Measurements from ENCODE around the gene ANKRD6.

ANKRD6 gene

DNA sequence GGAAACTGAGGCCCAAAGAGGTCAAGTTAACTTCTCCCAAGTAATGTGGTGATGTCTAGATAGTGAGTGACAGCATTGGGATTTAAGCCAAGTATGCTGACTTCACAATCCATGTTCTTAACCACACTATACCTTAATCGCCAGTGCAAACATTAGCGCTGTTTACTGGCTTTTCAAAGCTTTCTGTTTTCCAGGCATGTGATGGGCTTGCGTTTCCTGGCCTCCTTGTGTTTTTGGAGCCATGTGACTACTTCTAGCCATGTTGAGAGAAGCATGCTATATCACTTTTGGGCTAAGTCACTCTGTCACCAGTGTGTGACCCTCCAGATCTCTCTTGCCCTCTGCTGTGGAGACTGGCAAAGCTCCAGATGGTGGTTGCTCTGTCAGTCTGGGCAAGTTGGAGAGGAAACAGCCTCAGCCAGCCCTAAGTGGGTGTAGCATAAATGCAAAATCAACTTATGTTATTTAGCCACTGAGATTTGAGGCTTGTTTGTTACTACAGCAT lies 76.9 kb downstream of the ANKRD6 start:
- DNase-seq (ENCODE audit: low spot score), result no peak

DNA sequence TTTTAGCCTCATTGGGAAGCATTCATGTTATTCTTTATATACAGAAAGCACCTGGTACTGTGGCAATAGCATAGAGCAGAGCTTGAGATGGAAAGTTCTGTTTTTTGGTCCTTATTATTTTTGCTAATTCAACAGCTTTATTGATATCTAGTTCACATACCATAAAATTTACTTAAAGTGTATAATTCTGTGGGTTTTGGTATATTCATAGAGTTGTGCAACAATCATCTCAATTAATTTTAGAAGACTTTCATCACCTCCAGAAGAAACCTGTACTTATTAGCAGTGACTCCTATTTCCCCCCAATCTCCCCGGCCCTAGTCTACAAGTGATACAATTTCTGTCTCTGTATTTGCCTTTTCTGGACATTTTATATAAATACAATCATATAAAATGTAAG lies 77.4 kb downstream of the ANKRD6 start:
- no peak for DNase-seq (ENCODE audit: low spot score)

DNA sequence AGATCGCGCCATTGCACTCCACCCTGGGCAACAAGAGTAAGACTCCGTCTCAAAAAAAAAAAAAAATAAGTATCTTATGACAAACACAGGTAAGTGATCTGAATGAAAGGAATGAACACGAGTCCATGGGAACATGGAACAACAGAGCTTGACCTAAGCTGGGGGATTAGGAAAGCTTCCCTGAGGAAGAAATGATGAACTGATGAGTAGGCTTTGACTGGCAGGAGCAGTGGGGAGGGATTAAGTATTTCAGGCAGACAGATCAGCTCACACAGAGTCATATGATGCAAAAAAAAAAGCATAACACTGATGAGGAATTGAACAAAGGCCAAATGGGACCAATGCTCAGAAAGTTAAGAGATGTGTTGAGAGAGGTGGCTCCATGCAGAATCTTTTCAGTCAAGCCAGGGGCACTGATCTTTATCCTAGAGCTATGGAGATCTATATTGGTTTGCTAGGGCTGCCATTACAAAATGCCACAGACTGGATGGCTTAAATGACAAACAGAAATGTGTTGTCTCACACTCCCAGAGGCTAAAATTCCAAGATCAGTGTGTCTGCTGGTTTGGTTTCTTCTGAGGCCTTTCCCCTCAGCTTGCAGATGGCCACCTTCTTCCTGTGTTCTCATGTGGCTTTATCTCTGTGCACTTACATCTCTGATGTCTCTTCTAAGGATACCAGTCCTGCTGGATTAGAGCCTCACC lies 85.6 kb downstream of the ANKRD6 start:
- no peak for DNase-seq (ENCODE audit: low spot score)

DNA sequence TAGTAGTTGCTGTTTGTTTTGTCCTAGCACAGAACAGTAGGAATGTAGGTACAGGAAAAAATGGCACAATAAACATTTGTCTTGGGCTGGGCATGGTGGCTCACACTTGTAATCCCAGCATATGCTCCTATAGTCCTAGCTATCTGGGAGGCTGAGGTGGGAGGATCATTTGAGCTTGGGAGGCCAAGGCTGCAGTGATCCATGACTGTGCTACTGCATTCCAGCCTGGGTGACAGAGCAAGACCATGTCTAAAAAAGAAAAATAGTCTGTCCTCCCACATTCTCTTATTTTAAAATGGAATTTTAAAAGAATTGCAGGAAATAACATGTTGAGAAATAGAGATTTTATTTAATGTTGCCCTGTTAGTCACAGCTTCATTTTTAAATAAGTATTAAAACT lies 87.8 kb downstream of the ANKRD6 start:
- DNase-seq (ENCODE audit: low spot score), result no peak

DNA sequence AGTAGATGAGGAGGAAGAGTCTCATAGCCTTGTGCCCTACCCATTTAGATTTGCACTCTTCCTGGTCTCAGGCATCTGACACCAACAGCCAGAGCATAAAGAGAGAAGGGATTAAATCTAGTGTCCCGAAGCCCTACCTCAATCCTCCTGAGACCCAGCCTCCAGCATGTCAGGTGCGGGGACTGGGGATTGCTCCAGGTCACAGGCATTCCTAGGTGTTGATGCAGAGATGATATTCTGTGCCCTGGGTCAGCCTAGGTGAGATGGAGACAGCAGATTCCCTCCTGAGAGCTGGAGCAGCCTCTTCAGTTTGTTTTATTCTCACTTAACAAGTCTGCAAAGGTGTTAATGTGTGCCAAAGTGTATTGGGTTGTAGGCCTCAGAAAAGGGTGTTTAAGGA lies 89.8 kb downstream of the ANKRD6 start:
- DNase-seq (ENCODE audit: low spot score), result no peak

DNA sequence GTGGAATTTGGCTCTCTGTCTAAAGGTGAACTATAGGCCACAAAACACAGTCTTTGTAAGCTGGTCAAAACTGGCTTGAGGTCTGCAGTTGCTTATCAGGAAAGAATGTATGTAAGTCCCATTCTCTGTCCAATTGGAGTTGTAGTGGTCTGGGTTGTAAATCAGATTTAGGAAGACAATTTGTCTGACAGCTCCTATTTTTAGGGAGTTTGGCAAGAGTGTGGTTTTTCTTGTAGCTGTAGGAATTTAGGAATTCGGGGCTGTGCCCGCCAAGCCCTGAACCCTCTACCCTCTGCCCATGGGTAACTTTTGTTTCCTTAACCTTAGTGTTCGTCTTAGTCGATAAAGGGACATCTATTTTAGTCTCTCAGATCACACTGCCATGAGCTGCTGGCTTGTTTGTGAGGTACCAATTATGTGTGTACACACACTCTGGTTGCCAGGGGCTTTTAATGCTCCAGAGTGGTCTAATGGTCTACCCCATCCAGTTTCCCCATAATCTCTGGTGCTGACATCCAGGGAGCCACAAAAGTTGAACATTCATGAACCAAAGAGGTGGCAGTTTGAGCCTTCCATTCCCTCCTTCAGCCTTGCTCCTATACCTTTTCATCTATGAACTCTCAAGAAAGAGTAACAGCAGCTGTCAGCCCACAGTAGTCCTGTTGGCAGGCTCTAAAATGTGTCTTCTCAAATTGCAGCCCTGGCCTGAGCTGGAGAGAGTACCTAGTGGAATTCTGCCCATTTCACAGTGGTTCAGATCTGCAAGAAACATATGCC lies 93.0 kb downstream of the ANKRD6 start:
- no peak for DNase-seq (ENCODE audit: low spot score)

DNA sequence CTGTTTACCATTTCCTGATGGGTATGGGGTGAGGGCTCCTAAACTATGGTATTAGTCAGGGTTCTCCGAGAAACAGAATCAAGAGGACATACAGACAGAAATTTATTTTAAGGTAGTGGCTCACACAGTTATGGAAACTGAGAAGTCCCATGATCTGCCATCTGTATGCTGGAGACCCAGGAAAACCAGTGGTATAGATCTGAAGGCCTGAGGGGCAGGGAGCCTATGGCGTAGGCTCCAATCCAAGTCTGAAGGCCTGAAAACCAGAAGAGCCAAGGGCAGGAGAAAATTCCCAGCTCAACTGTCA lies 93.6 kb downstream of the ANKRD6 start:
- DNase-seq (ENCODE audit: low spot score), result no peak

DNA sequence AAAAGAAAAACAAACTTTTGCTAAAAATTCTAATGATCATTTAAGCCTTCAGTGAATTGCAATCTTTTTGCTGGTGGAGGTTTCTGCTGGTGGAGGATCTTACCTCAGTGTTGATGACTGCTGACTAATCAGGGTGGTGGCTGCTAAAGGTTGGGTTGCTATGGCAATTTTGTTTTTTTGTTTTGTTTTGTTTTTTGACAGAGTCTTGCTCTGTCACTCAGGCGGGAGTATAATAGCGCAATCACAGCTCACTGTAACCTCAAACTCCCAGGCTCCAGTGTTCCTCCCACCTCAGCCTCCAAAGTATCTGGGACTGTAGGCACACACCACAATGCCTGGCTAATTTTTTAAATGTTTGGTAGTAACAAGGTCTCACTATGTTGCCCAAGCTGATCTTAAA lies 94.7 kb downstream of the ANKRD6 start:
- no peak for DNase-seq (ENCODE audit: low spot score)

DNA sequence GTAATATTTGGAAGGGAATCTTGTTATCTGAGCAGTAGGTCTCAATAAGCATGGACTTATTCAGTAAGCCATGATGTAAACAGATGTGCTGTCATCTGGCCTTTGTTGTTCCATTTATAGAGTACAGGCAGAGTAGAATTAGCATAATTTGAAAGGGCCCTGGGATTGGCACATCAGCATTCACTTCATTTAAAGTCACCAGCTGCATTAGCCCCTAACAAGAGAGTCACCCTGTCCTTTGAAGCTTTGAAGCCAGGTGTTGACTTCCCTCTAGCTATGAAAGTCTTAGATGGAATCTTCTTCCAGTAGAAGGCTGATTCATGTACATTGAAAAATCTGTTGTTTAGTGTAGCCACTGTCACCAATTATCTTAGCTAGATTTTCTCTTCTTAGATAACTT lies 95.9 kb downstream of the ANKRD6 start:
- no peak for DNase-seq (ENCODE audit: low spot score)

DNA sequence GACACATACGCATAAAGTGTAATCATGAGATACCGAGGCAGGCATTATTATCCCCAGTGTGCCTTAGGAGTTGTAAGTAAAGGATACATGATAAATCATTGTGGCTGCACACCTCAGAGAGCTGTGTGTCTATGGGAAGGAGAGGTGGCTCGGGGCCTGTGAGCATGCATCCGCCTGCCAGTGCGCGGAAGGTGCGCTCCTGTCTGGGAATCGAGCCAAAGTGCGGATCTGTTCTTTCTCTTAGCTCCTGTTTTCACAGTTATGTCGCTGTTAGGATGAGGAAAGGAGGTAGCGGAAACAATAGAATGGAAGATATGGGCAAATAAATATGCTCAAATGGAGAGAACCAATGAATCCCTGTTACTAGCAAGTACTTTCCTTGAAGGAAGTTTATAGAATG lies 98.0 kb downstream of the ANKRD6 start:
- DNase-seq (ENCODE audit: low spot score), result no peak

DNA sequence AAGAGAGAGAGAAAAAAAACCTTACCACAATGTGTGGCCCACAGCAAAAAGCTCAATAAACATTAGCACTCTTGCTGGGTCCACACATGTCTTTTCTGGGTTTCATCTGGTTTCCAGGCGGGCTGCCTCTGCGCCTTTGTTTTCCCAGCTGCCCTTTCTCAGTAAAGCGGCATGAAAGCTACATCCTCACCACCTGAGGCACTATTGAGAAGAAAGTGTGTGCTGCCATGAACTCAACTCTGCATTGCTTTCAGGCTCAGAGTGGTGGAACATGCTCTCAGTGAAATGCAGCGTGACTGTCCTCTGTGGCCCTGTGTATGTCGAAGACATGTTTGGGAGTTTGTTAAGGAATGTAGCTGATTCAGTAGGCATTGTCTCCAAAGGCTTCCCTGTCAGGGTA lies 103.3 kb downstream of the ANKRD6 start:
- DNase-seq (ENCODE audit: low spot score), result no peak

DNA sequence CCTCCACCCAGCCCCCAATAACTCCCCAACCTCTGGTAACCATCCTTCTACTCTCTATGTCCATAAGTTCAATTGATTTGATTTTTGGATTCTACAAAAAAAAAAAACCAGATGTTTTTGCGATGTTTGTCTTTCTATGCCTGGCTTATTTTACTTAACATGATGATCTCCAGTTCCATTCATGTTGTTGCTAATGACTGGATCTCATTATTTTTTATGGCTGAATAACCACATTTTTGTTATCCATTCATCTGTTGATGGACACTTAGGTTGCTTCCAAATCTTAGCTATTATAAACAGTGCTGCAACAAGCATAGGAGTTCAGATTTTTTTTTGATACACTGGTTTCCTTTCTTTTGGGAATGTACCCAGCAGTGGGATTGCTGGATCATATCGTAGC lies 106.8 kb downstream of the ANKRD6 start:
- no peak for DNase-seq (ENCODE audit: low spot score)

DNA sequence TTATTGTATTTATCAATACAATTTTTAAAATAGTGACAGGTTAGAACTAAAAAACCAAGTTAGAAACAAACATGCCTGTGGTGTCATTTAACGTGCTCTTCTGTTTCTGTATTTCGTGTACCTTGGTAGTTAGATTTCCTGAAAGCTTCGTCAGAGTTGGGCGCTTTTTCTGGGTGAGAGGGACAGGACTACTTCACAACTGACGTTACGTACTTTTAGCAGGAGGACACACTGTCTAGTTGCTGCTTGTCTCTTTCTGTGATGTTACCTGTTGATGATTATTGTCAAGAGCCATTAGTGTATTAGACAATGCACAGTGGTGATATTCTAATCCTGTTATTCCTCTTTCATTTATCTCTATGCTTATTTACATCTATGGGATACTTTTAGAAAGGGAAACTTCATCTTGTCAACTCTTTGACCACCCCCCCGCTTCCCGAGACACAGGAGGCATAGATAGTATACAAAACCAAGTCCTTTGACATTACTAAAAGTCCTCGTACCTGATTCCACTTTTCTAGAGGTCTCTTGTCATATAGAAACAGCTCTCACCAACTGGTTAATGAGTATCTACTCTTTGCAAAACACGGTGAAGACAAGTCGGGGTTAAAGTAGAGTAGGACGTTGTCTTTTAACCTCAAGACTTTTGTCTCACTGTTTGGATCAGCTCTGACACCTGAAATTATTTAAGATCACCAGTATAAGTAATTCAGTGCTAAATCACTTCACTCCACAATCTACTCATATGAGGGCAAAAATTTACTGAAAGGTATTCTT lies 109.3 kb downstream of the ANKRD6 start:
- no peak for DNase-seq (ENCODE audit: low spot score)

DNA sequence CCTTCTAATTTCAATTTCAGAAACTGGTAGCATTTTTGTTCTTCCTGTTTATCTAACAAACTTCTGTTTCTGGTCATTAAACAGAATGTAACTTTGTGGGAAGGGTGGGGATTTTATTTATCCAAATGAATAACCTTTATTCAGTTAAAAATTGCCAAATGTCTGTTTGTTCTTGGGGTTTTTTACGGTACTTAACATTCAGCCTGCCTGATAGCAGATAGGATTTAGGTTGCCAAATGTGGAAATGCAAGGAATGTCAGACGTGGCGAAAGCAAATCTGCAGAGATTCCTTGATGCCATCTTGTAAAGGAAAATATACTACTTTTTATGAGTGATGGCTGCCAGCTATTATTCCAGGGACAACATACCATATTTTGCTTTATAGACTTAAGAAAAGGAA lies 109.9 kb downstream of the ANKRD6 start:
- no peak for DNase-seq (ENCODE audit: low spot score)

DNA sequence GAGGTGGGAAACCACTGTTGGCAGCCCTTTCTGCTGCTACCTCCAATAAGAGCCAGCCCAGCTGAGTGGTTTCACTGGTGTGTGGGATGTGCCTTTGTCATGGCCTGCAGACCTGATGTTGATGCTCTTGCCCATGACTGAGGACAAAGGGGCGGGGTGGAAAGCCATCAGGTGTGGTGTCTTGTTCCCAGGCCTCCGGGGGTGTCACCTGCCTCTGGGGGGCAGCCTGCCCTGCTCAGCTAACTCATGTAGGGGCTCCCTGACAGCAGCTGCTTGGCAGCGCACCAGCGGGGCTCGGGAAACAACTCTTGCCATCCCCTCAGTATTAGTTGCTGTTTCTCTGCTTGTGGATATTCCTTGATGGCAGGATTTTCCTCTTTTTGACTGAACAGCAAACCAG lies 114.3 kb downstream of the ANKRD6 start:
- no peak for DNase-seq (ENCODE audit: low spot score)

DNA sequence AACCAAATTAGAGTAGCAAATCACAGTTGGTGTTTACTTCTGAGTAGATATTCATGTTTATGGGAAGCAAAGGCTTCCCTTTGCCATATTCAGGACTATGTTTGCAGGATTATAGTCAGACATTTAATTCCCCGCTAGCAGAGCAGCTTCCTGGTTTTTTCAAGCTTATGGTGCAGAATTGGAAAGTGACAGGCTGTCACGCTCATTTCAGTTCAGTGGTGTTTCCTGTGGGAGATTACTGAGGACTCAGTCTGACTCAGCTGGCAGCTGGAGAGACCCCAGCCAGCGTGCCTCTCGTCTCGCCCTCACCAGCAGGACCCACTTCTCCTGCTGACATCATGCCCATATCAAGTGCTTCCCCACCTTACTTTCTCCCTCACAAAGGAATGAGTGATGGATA lies 120.5 kb downstream of the ANKRD6 start:
- no peak for DNase-seq (ENCODE audit: low spot score)

DNA sequence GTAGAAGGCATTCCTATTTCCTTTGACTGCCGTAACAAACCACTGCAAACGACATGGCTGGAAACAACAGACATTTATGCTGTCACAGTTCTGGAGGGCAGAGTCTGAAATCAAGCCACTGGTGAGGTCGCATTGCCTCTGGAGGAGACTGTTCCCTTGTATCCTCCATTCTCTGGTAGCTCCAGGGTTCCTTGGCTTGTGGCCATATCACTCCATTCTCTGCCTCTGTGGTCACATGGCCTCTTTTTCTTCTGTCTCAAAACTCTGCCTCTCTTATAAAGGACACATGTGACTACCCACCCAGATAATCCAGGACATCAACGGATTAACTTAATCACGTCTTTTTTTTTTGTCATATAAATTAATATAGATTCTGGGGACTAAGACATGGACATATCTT lies 121.2 kb downstream of the ANKRD6 start:
- no peak for DNase-seq (ENCODE audit: low spot score)

DNA sequence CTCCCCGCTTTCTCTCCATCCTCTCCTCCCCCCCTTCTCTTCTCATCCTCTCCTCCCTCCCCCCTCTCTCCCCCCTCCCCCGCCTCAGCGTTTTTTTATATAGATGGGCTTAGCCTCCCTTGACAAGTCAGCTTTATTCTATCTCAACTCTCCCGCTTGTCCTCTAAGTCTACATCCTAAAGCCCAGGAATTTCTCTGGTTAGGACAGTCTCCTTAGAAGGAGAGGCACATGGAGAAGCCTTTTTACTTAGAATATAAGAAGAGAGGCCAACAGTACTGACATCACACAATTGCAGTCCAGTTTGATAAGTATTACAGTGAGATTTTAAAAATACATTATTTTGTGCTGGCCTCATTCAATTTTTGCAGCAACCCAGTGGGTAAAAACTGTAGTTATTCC lies 122.1 kb downstream of the ANKRD6 start:
- DNase-seq (ENCODE audit: low spot score), result no peak

DNA sequence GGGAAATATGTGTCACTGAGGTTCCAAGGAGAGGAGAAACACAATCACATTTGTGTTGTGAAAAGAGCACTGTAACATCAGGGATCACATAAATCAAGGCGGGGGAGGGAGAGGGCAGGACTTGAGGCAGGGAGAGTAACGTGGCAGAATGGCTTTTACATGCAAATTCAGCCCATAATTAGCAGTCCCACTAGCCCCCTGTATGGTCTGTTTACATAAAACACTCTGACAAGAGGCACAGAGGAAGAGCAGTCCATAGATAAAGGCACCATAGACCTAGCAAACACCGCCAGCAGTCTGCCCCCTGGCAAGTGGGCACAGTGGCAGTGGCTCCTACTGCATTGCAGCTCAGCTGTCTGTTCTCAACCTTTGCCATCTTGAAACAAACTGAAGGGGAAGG lies 122.9 kb downstream of the ANKRD6 start:
- no peak for DNase-seq (ENCODE audit: low spot score)

DNA sequence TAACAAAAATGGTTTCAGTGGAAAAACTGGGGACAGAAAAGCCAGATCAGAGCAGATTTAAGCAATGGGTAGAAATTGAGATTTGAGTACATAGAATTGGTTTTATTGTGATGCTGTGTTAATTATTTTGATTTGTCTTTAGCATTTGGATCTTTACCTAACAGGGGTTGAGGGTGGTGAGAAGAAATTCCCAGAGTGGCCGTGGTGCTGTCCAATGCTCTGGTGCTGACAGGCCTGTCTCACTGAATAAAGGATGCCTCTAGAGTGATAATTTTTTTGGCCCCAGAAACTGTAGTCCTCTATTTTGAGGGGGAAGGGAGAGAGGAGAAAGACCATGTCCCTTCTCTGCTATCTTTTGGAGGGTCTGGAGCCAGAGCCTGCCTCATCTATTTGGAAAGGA lies 126.5 kb downstream of the ANKRD6 start:
- no peak for DNase-seq (ENCODE audit: low spot score)

DNA sequence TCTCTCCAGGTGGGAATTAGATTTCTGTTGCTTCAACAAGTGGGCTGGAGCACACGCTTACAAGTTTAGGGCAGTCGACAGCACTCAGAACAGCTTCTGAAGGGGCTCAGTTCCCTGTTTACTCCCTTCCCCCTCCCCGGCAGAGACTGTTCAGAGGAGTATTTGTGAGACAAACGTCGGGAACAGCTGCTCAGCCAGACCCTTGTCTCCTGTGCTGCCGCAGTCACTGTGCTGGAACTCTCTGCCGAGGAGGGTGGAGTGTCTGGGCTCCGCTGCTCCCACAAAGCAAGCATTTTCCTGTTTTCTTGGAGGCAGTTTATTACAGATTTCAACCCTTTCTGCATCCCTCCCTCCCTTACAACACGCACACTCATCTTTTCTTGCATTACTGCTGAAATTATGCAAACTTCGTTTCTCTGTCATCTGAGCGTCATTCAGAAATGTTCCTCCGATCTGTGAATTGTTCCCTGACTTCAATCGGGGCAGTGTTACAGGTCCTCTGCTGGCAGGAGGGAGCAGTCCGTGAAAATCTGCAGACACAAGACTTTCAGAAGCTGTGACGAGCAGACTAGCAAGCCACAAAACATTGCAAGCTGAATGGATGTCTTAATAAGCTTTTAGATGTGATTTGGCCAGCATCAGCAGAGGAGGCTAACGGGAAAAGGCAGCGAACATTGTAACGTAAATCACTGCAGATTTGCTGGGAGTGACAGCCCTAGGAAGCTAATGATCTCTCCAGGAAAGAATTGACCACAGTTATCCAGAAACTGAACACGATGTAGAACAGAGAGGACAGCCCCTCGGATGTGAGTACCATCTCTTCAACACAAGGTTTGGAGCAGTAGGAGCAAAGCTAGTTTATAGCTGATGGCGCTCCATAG lies 129.4 kb downstream of the ANKRD6 start:
- DNase-seq (ENCODE audit: low spot score), result no peak

DNA sequence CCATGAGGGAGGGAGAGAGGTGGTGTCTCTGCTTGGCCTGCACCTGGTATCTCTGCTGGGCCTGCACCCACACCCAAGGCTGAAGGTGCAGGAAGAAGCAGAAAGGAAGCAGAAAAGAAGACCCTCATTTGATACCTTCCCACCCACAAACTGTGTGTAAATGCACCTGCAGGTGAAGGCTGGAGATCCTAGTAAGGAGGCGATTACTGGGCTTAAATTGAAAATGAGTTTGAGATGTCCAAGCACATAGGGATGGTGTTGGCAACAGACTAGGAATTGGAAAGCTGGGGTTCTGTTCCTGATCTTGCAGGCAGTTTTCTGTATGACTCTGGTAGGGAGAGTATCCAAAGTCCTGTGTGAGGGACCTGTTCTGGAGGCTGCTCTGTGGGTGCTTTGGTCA lies 130.9 kb downstream of the ANKRD6 start:
- no peak for DNase-seq (ENCODE audit: low spot score)

All from hepatic stellate cell (primary cell).